Endothelial cell of umbilical vein (primary cell): Measurements from ENCODE around the gene HOXA10. TPM values are rescaled to one million over a fixed set of nuclear protein-coding genes. Genes with fewer than 3 reads are reported as not detected.

ENCODE experiments used
- BruUV-seq: library from RNA; stranded (reverse); fragments of 400-500 nt; replicated peaks from 2 replicates; lab custom pipeline; 2021; lab: Mats Ljungman, UMichigan
- CTCF ChIA-PET: fragments of 300-600, 350-600 bp; sonication (Branson Sonifier 250); formaldehyde crosslinking; loops from one replicate; lab custom pipeline; 2021; ENCODE audit warnings: antibody characterized with exemption, inconsistent platforms; lab: Charles Lee
- POLR2A ChIA-PET: fragments of 300-600, 350-600 bp; sonication (Branson Sonifier 250); formaldehyde crosslinking; loops from one replicate; lab custom pipeline; 2021; ENCODE audit warnings: antibody characterized with exemption, inconsistent platforms; lab: Charles Lee
- DNase-seq: peaks from one replicate; pipeline ENCODE4 v3.0.0-alpha.2; 2011; ENCODE audit warnings: low read depth, low spot score
- FAIRE-seq: peaks from 2 replicates; lab custom pipeline; 2011; peaks lifted over from hg19 to GRCh38; lab: Jason Lieb, UNC
- H2AFZ ChIP-seq: 2 replicates; pipeline ENCODE4 v1.6.0; 2012; ENCODE audit warnings: low read depth, low read length, control low read depth, inconsistent platforms
- H3K27ac ChIP-seq: 2 replicates; pipeline ENCODE4 v1.5.1; 2011; ENCODE audit warnings: low read depth, mild to moderate bottlenecking, control low read depth, low read length, moderate library complexity; ENCODE audit not compliant: insufficient read depth
- H3K27me3 ChIP-seq, 2 experiments: 2 replicates each; pipeline versions ENCODE4 v1.6.0 to v1.6.1; 2011; ENCODE audit warnings: low read length in 2 of 2, mixed read lengths in 1 of 2; ENCODE audit not compliant: control insufficient read depth in 2 of 2, insufficient read depth in 2 of 2
- H3K36me3 ChIP-seq, 2 experiments: 2 replicates in 1 of 2; 3 replicates in 1 of 2; pipeline ENCODE4 v1.5.1; 2011; ENCODE audit warnings: low read length in 2 of 2, mild to moderate bottlenecking in 1 of 2, moderate library complexity in 1 of 2; ENCODE audit not compliant: control insufficient read depth in 2 of 2, insufficient read depth in 2 of 2; ENCODE audit errors: extremely low read depth in 1 of 2
- H3K4me1 ChIP-seq: 3 replicates; pipeline ENCODE4 v1.5.1; 2011; ENCODE audit warnings: mild to moderate bottlenecking, low read length; ENCODE audit not compliant: control insufficient read depth, insufficient read depth; ENCODE audit errors: extremely low read depth
- H3K4me2 ChIP-seq: 2 replicates; pipeline ENCODE4 v1.6.1; 2011; ENCODE audit warnings: low read length, control low read depth, mixed read lengths; ENCODE audit not compliant: insufficient read depth
- H3K4me3 ChIP-seq, 3 experiments: fragments of 200-600 bp in 1 of 3; sonication (generic), shearing (Covaris generic) in 1 of 3; replicated peaks in 1 of 3; 2 replicates each; pipeline ENCODE4 v1.5.1; 2011 to 2016; ENCODE audit warnings: control low read depth in 3 of 3, low read length in 3 of 3, mild to moderate bottlenecking in 2 of 3, inconsistent platforms in 1 of 3, low read depth in 1 of 3, moderate library complexity in 1 of 3; ENCODE audit not compliant: insufficient read depth in 1 of 3
- H3K79me2 ChIP-seq: 2 replicates; pipeline ENCODE4 v1.6.0; 2012; ENCODE audit warnings: low read length, inconsistent platforms; ENCODE audit not compliant: control insufficient read depth, insufficient read depth
- H3K9ac ChIP-seq: replicated peaks from 2 replicates; pipeline ENCODE3; 2011; ENCODE audit warnings: low read length, control low read depth; ENCODE audit not compliant: insufficient read depth; ENCODE audit errors: extremely low read depth
- H3K9me1 ChIP-seq: replicated peaks from 3 replicates; pipeline ENCODE4 v1.6.0; 2011; ENCODE audit warnings: mild to moderate bottlenecking, low read length; ENCODE audit not compliant: control insufficient read depth, insufficient read depth; ENCODE audit errors: extremely low read depth
- H3K9me3 ChIP-seq: replicated peaks from 2 replicates; pipeline ENCODE4 v1.5.1; 2012; ENCODE audit warnings: low read length, inconsistent platforms; ENCODE audit not compliant: control insufficient read depth, insufficient read depth
- H4K20me1 ChIP-seq: replicated peaks from 2 replicates; pipeline ENCODE3; 2011; ENCODE audit warnings: mild to moderate bottlenecking, low read length; ENCODE audit not compliant: control insufficient read depth, insufficient read depth; ENCODE audit errors: extremely low read depth
- FOS ChIP-seq: IDR thresholded peaks from 2 replicates; pipeline ENCODE4 v1.6.1; 2011; ENCODE audit warnings: mild to moderate bottlenecking, low read length, moderate library complexity, borderline replicate concordance; ENCODE audit not compliant: insufficient read depth
- MAX ChIP-seq: IDR thresholded peaks from 2 replicates; pipeline ENCODE4 v1.6.1; 2011; ENCODE audit not compliant: insufficient read depth, insufficient read length
- POLR2AphosphoS5 ChIP-seq: IDR thresholded peaks from 2 replicates; pipeline ENCODE4 v1.6.1; 2012; ENCODE audit warnings: low read depth, mild to moderate bottlenecking, control low read depth, low read length, moderate library complexity; ENCODE audit not compliant: insufficient read depth
- dilution Hi-C: fragments of 300-500 bp; cut with MboI; formaldehyde crosslinking; loops from one replicate; pipeline ENCODE4 v1.15.0; 2019; ENCODE audit warnings: low sequenced_read_pairs; ENCODE audit not compliant: extremely low pct_ligation_motif_present
- intact Hi-C: fragments of 100-400 bp; cut with micrococcal nuclease; formaldehyde crosslinking; loops from one replicate; pipeline ENCODE4 v1.10.0; 2022
- microRNA counts: library from miRNA; unstranded; fragments of <30 nt; microRNA quantifications from one replicate; lab custom pipeline; 2016
- microRNA-seq: library from miRNA; unstranded; fragments of <30 nt; microRNA quantifications from one replicate; pipeline ENCODE4 v1.2.0, GENCODE V29; 2021; ENCODE audit warnings: borderline number of aligned reads, borderline replicate concordance
- polyA plus RNA-seq, 4 experiments: library from polyadenylated mRNA; depleted of rRNA in 3 of 4; stranded (reverse) in 3 of 4; unstranded in 1 of 4; fragments of >200 nt; gene quantifications; 2 replicates each; pipeline versions ENCODE4 v1.2.1 to v1.2.3, GENCODE V29; 2011 to 2012; ENCODE audit warnings: missing spikeins in 1 of 4
- small RNA-seq: library from RNA; depleted of rRNA; stranded (forward); fragments of <200 nt; gene quantifications from one replicate; pipeline ENCODE3, GENCODE V24; 2012; ENCODE audit warnings: low replicate concordance, low read depth; ENCODE audit not compliant: insufficient read depth, insufficient read length
- total RNA-seq: library from RNA; stranded (reverse); gene quantifications from 2 replicates; pipeline ENCODE4 v1.2.3, GENCODE V29; 2021
- TF ChIP-seq, protein P1 (sequence below), 2 donors: IDR thresholded peaks; 1 replicate in 1 of 2; 2 replicates in 1 of 2; pipeline ENCODE4 v1.5.1; 2011; ENCODE audit warnings: low read length in 2 of 2, mild to moderate bottlenecking in 2 of 2, moderate library complexity in 2 of 2, control low read depth in 1 of 2, inconsistent platforms in 1 of 2, low read depth in 1 of 2; ENCODE audit not compliant: insufficient read depth in 1 of 2; ENCODE audit errors: extremely low read depth in 1 of 2

Gene HOXA10
- total and polyA plus RNA-seq, 2 donors (not counting 3 experiments of a cell fraction or from before 2014, with no cell fraction given) = 24.4 to 30.3 TPM

DNA sequence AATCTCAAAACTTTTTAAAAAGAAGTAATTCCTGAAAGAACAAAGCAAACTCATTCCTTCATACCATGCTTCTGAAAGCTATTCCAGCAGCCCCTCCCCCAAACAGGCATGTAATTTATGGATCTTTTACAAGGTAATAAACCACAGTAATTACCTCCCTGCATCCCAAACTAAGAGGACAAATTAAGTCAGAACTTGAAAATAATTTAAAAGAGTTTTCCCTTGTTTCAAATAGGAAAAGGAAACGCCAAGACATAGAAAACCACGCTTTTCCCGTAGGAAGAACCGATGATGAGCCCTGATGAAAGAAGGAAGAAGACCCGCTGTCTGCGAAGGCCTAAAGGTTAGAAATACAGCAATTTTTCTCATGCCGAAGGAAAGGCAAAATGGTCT, 52.4 kb downstream of the HOXA10 start:
- Histone ChIP-seq H3K9me1 (no peaks in the 10 kb centered on the region), H2AFZ (no peak overlapping the region), H3K4me1 (peaks cover 94% of the 10 kb centered on the region), H3K4me3 (peak overlapping the region in 2 of 3 experiments; percentile 9 to 68), H4K20me1 (no peaks in the 10 kb centered on the region), H3K79me2 (peaks cover 70% of the 10 kb centered on the region), H3K9me3 (no peaks in the 10 kb centered on the region), H3K4me2 (peak overlapping the region; percentile 92), H3K9ac (peak overlapping the region; percentile 81), H3K36me3 (no peaks in the 10 kb centered on the region), H3K27ac (peak overlapping the region; percentile 96), H3K27me3 (no peaks in the 10 kb centered on the region)
- no peak for FAIRE-seq
- TF ChIP-seq POLR2AphosphoS5 = no peak
- TF ChIP-seq, protein P1, sequence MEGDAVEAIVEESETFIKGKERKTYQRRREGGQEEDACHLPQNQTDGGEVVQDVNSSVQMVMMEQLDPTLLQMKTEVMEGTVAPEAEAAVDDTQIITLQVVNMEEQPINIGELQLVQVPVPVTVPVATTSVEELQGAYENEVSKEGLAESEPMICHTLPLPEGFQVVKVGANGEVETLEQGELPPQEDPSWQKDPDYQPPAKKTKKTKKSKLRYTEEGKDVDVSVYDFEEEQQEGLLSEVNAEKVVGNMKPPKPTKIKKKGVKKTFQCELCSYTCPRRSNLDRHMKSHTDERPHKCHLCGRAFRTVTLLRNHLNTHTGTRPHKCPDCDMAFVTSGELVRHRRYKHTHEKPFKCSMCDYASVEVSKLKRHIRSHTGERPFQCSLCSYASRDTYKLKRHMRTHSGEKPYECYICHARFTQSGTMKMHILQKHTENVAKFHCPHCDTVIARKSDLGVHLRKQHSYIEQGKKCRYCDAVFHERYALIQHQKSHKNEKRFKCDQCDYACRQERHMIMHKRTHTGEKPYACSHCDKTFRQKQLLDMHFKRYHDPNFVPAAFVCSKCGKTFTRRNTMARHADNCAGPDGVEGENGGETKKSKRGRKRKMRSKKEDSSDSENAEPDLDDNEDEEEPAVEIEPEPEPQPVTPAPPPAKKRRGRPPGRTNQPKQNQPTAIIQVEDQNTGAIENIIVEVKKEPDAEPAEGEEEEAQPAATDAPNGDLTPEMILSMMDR (IDR thresholded peaks at IDR 0.05; ENCODE audit: extremely low read depth in 1 of 2, insufficient read depth in 1 of 2, low read depth in 1 of 2, low read length in 2 of 2) = no peak
- TF ChIP-seq FOS = no peak
- no peak for TF ChIP-seq MAX
- POLR2A ChIA-PET = interaction anchor here (1.2 to 1.5 kb wide), 2 partner anchors 22 to 24 kb away, joined by 4 read pairs; no protein-coding TSS in a partner anchor
- dilution Hi-C loops (no loop called here), intact Hi-C loops (no loop called here)
- BruUV-seq = no TSS peak
- DNase-seq = no peak
- CTCF ChIA-PET = interaction anchor here (0.8 to 9.1 kb wide), 2 partner anchors 15 to 40 kb away, joined by 3 to 70 read pairs; no protein-coding TSS in a partner anchor

MicroRNA genes within 50 kb of the gene (microRNA counts, 767-probe panel; counts per million panel counts)
- microRNA hsa-miR-196b-5p (lab: Ali Mortazavi, UCI) = 723 counts per million, percentile 96 among the panel's probes with 10 or more counts

Small RNA genes within 50 kb of the gene (microRNA-seq; reads per million reads assigned to microRNA genes)
- gene MIR196B = 5,893 reads per million, percentile 95 among the genes with 10 or more reads in this experiment

Small RNA genes within 50 kb of the gene (small RNA-seq; reads per million reads assigned to genes)
- gene AC004080.5 (not detected), gene RF02140 (not detected), gene RF02141 (not detected)

Other genes starting within 250 kb of the HOXA10 start
- 1.5 and 2.4 TPM in 2 replicates for gene HOXA1, start 78.3 kb downstream of the HOXA10 start, total RNA-seq
- 1.2 and 1.5 TPM in 2 replicates for gene HOXA1, start 78.3 kb downstream of the HOXA10 start, polyA plus RNA-seq
- 2.2 and 2.3 TPM in 2 replicates for gene HOXA2, start 71.6 kb downstream of the HOXA10 start, total RNA-seq
- 1.6 and 1.9 TPM in 2 replicates for gene HOXA2, start 71.6 kb downstream of the HOXA10 start, polyA plus RNA-seq
- gene HOXA4, start 43.6 kb downstream of the HOXA10 start, total RNA-seq = 7.5 and 8.1 TPM in 2 replicates
- 4.9 and 5.8 TPM in 2 replicates for gene HOXA4, start 43.6 kb downstream of the HOXA10 start, polyA plus RNA-seq
- gene HOXA5, start 30.6 kb downstream of the HOXA10 start, total RNA-seq = 18.8 and 21.4 TPM in 2 replicates
- gene HOXA5, start 30.6 kb downstream of the HOXA10 start, polyA plus RNA-seq = 18.6 and 22.1 TPM in 2 replicates
- 17.9 and 20.7 TPM in 2 replicates for gene HOXA6, start 26.5 kb downstream of the HOXA10 start, total RNA-seq
- gene HOXA6, start 26.5 kb downstream of the HOXA10 start, polyA plus RNA-seq = 7.8 and 10.0 TPM in 2 replicates
- gene HOXA3, start 21.7 kb downstream of the HOXA10 start, total RNA-seq = 12.0 and 14.0 TPM in 2 replicates
- 4.2 and 4.7 TPM in 2 replicates for gene HOXA3, start 21.7 kb downstream of the HOXA10 start, polyA plus RNA-seq
- 15.6 and 18.5 TPM in 2 replicates for gene HOXA7, start 17.6 kb downstream of the HOXA10 start, total RNA-seq
- 16.9 and 18.1 TPM in 2 replicates for gene HOXA7, start 17.6 kb downstream of the HOXA10 start, polyA plus RNA-seq
- 61.6 and 62.9 TPM in 2 replicates for gene HOXA9, start 8.8 kb downstream of the HOXA10 start, total RNA-seq
- gene HOXA9, start 8.8 kb downstream of the HOXA10 start, polyA plus RNA-seq = 47.2 and 84.1 TPM in 2 replicates
- 15.2 and 16.7 TPM in 2 replicates for gene HOXA11, start 10.9 kb upstream of the HOXA10 start, total RNA-seq
- 10.4 and 10.8 TPM in 2 replicates for gene HOXA11, start 10.9 kb upstream of the HOXA10 start, polyA plus RNA-seq
- 0.09 and 0.22 TPM in 2 replicates for gene HOXA13, start 25.8 kb upstream of the HOXA10 start, total RNA-seq
- 0.02 TPM in 1 of 2 replicates, not detected in the other for gene HOXA13, start 25.8 kb upstream of the HOXA10 start, polyA plus RNA-seq
- gene EVX1, start 68.5 kb upstream of the HOXA10 start, total RNA-seq = not detected in 2 replicates
- not detected in 2 replicates for gene EVX1, start 68.5 kb upstream of the HOXA10 start, polyA plus RNA-seq